SK-N-SH (cell line): ENCODE results near the gene SMCP. TPM values are rescaled to one million over a fixed set of nuclear protein-coding genes. Genes with fewer than 3 reads are reported as not detected.

Experiments
- CTCF ChIA-PET: fragments of 300-600, 350-600 bp; formaldehyde crosslinking; extraction: SDS; loops from one replicate; lab custom pipeline; 2021; lab: Yijun Ruan, JAX
- POLR2A ChIA-PET: fragments of 350-600 bp; sonication (Branson Sonifier 250); formaldehyde crosslinking; extraction: SDS; loops from one replicate; lab custom pipeline; 2020; ENCODE audit warnings: antibody characterized with exemption, inconsistent platforms; lab: Yijun Ruan, JAX
- DNase-seq: peaks from one replicate; pipeline ENCODE4 v3.0.0; 2012
- H2AFZ ChIP-seq: fragments of 200-600 bp; sonication (generic); 2 replicates; pipeline ENCODE4 v1.8.1; 2016; ENCODE audit warnings: antibody characterized with exemption, mild to moderate bottlenecking, low read depth
- H3F3A ChIP-seq: fragments of 200-600 bp; sonication (generic); replicated peaks from 2 replicates; pipeline ENCODE3; 2016; ENCODE audit warnings: antibody characterized with exemption, mild to moderate bottlenecking; ENCODE audit not compliant: insufficient read depth
- H3K27ac ChIP-seq, 2 experiments: fragments of 200-500 bp in 1 of 2; fragments of 200-600 bp in 1 of 2; sonication (Bioruptor generic) in 1 of 2; sonication (generic), shearing (Covaris generic) in 1 of 2; 2 replicates each; pipeline versions ENCODE4 v1.5.1 to v1.6.1; 2014 to 2016; ENCODE audit warnings: low read depth in 2 of 2, inconsistent platforms in 1 of 2, low read length in 1 of 2, mild to moderate bottlenecking in 1 of 2, mixed read lengths in 1 of 2
- H3K27me3 ChIP-seq: fragments of 200-600 bp; sonication (generic), shearing (Covaris generic); 2 replicates; pipeline ENCODE4 v1.6.1; 2016; ENCODE audit warnings: mixed run types; ENCODE audit not compliant: insufficient read depth
- H3K36me3 ChIP-seq, 2 experiments: fragments of 200-500 bp in 1 of 2; fragments of 200-600 bp in 1 of 2; sonication (Bioruptor generic) in 1 of 2; sonication (generic) in 1 of 2; replicated peaks in 1 of 2; 2 replicates each; pipeline versions ENCODE3 to v1.5.1; 2014 to 2016; ENCODE audit warnings: low read length in 1 of 2, mild to moderate bottlenecking in 1 of 2; ENCODE audit not compliant: insufficient read depth in 2 of 2, control insufficient read depth in 1 of 2
- H3K4me1 ChIP-seq, 2 experiments: fragments of 200-500 bp in 1 of 2; fragments of 200-600 bp in 1 of 2; sonication (Bioruptor generic) in 1 of 2; sonication (generic), shearing (Covaris generic) in 1 of 2; 2 replicates each; pipeline versions ENCODE4 v1.5.1 to v1.6.1; 2014 to 2016; ENCODE audit warnings: low read depth in 1 of 2, low read length in 1 of 2, mixed run types in 1 of 2; ENCODE audit not compliant: insufficient read depth in 2 of 2, control insufficient read depth in 1 of 2
- H3K4me2 ChIP-seq: fragments of 200-600 bp; sonication (generic), shearing (Covaris generic); 2 replicates; pipeline ENCODE4 v1.6.1; 2017; ENCODE audit warnings: mixed run types
- H3K4me3 ChIP-seq, 2 experiments: fragments of 200-500 bp in 1 of 2; fragments of 200-600 bp in 1 of 2; sonication (Bioruptor generic) in 1 of 2; sonication (generic), shearing (Covaris generic) in 1 of 2; 2 replicates each; pipeline versions ENCODE4 v1.5.1 to v1.8.1; 2014 to 2016; ENCODE audit warnings: low read depth in 2 of 2, inconsistent platforms in 1 of 2, low read length in 1 of 2, mild to moderate bottlenecking in 1 of 2, mixed read lengths in 1 of 2, moderate library complexity in 1 of 2
- H3K79me2 ChIP-seq: fragments of 200-600 bp; sonication (generic); 2 replicates; pipeline ENCODE4 v1.8.1; 2017; ENCODE audit warnings: mild to moderate bottlenecking; ENCODE audit not compliant: insufficient read depth
- H3K9ac ChIP-seq: fragments of 200-600 bp; sonication (generic); 2 replicates; pipeline ENCODE4 v1.6.1; 2017; ENCODE audit warnings: mixed run types
- H3K9me2 ChIP-seq: fragments of 200-600 bp; sonication (generic); 2 replicates; pipeline ENCODE4 v1.6.1; 2017; ENCODE audit warnings: mixed run types
- H3K9me3 ChIP-seq: fragments of 200-600 bp; sonication (generic); 2 replicates; pipeline ENCODE4 v1.6.1; 2017; ENCODE audit warnings: mixed run types, mild to moderate bottlenecking, moderate library complexity
- H4K20me1 ChIP-seq: fragments of 200-600 bp; sonication (generic); 2 replicates; pipeline ENCODE4 v1.6.1; 2017; ENCODE audit warnings: mild to moderate bottlenecking, mixed run types; ENCODE audit not compliant: insufficient read depth
- ELF1 ChIP-seq: IDR thresholded peaks from 2 replicates; pipeline ENCODE4 v1.4.0; 2012
- FOSL2 ChIP-seq: IDR thresholded peaks from 2 replicates; pipeline ENCODE4 v1.4.0; 2012; ENCODE audit warnings: low read depth, mild to moderate bottlenecking, moderate library complexity, borderline replicate concordance
- GABPA ChIP-seq: IDR thresholded peaks from 2 replicates; pipeline ENCODE4 v1.4.0; 2012; ENCODE audit warnings: low read depth, mild to moderate bottlenecking
- JUND ChIP-seq: IDR thresholded peaks from 2 replicates; pipeline ENCODE4 v1.4.0; 2012
- NRF1 ChIP-seq: IDR thresholded peaks from 2 replicates; pipeline ENCODE4 v1.6.1; 2012; ENCODE audit warnings: low read depth, mild to moderate bottlenecking, low read length
- RFX5 ChIP-seq: IDR thresholded peaks from 2 replicates; pipeline ENCODE4 v1.6.1; 2012; ENCODE audit warnings: mild to moderate bottlenecking, improper control_type of control experiment, low read length
- SIN3A ChIP-seq: IDR thresholded peaks from 2 replicates; pipeline ENCODE4 v1.6.1; 2012; ENCODE audit warnings: low read depth, mild to moderate bottlenecking, low read length, moderate library complexity, borderline replicate concordance
- TAF1 ChIP-seq: IDR thresholded peaks from 2 replicates; pipeline ENCODE4 v1.6.1; 2012; ENCODE audit warnings: low read depth, mild to moderate bottlenecking, low read length, moderate library complexity, borderline replicate concordance
- TEAD4 ChIP-seq: IDR thresholded peaks from 2 replicates; pipeline ENCODE4 v1.4.0; 2012; ENCODE audit warnings: mild to moderate bottlenecking, borderline replicate concordance; ENCODE audit not compliant: insufficient read depth
- WGBS: methylation state at CpG from one replicate; pipeline ENCODE4 v1.1.6; 2017; ENCODE audit warnings: low lambda C conversion rate; 5-methylcytosine and 5-hydroxymethylcytosine counted together
- polyA plus RNA-seq, 3 experiments: library from polyadenylated mRNA; depleted of rRNA; stranded (reverse); fragments of >200 nt; gene quantifications; 2 replicates each; pipeline ENCODE4 v1.2.3, GENCODE V29; 2012
- TF ChIP-seq, protein P1 (sequence below): IDR thresholded peaks from 2 replicates; pipeline ENCODE4; 2012
- TF ChIP-seq, protein P2 (sequence below): IDR thresholded peaks from 2 replicates; pipeline ENCODE4 v1.6.1; 2012; ENCODE audit warnings: mild to moderate bottlenecking, low read depth, low read length, moderate library complexity
- TF ChIP-seq, protein P3 (sequence below): fragments of 150-350 bp; IDR thresholded peaks from 2 replicates; pipeline ENCODE4 v1.6.1; 2016; ENCODE audit warnings: mild to moderate bottlenecking, low read depth, low read length

SMCP gene
- polyA plus RNA-seq, 1 of the 3 experiments (the other 2 are of a cell fraction): not detected

DNA sequence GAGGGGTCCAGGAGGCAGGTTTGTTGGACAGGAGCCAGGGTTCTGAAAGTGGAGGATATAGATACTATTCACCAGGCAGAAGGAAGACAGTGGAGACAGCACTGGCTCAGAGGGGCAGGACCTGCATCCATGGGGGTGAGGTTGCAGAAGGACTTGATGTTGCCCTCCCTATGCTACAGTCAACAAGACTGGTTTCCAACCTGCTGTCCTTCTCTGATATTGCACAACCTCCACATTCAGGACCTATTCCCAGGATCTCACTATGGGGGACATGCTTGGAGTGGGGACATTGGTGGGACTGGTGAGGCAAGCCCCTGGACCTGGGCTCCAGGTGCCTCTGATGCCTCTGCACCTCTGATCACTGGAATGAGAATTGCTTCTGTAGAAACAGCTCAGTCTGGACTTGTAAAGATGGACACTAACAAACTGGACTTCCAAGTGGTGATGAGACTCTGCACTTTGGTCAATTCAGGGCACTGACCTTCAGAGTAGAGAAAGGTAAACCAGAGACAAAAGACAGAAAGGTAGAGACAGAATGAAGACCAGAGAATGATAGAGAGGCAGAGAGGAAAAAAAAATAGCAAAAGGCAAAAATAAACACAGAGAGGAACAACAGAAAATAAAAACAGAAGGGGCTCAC is 1.6 kb downstream of the SMCP start:
- H3K4me3 ChIP-seq: no peak overlapping the region

DNA sequence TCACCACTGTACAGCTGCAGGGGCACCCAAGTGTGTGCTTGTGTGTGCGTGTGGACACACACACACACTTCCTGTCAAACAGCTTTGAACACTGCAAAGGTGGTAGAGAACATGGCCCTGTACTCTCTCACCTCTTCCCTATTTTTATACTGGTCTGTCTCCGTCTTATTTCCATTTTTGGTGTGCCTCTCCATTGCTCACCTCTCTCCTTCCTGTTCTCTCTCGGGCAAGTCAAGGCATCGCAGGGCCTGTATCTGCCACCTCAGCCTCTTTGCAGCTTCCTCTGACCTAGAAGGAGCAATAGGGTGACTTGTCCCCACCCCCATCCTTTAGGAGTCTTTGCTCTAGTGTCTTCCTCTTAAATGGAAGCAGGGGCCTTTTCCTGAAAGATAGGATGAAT is 2.2 kb downstream of the SMCP start:
- 61% methylated on average over 4 of the region's 4 CpGs for WGBS
- CTCF ChIA-PET: no interaction called here

More for the DNA sequence above, 1.6 kb downstream of the SMCP start:
- Histone ChIP-seq H3K9ac (no peak overlapping the region), H3K4me2 (no peak overlapping the region), H3F3A (peaks cover 4% of the 10 kb centered on the region), H4K20me1 (no peaks in the 10 kb centered on the region), H3K27me3 (no peaks in the 10 kb centered on the region), H2AFZ (no peak overlapping the region), H3K9me2 (no peaks in the 10 kb centered on the region), H3K4me1 (peaks cover 0 to 11% of the 10 kb centered on the region in 2 experiments; a peak in 1 of 4 replicates), H3K79me2 (no peaks in the 10 kb centered on the region), H3K36me3 (no peaks in the 10 kb centered on the region), H3K9me3 (no peaks in the 10 kb centered on the region), H3K27ac (no peak overlapping the region)
- TF ChIP-seq TEAD4: no peak
- no peak for TF ChIP-seq FOSL2
- TF ChIP-seq, protein P1, sequence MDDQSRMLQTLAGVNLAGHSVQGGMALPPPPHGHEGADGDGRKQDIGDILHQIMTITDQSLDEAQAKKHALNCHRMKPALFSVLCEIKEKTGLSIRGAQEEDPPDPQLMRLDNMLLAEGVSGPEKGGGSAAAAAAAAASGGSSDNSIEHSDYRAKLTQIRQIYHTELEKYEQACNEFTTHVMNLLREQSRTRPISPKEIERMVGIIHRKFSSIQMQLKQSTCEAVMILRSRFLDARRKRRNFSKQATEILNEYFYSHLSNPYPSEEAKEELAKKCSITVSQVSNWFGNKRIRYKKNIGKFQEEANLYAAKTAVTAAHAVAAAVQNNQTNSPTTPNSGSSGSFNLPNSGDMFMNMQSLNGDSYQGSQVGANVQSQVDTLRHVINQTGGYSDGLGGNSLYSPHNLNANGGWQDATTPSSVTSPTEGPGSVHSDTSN: no peak
- no peak for TF ChIP-seq NRF1
- no peak for TF ChIP-seq SIN3A
- POLR2A ChIA-PET: no interaction called here
- no peak for DNase-seq
- CTCF ChIA-PET: interaction anchor here (1.1 kb wide), 1 partner anchor 32 kb away, joined by 3 read pairs; no protein-coding TSS in a partner anchor

More for the DNA sequence above, 2.2 kb downstream of the SMCP start:
- Histone ChIP-seq H3K4me3 (no peak overlapping the region), H3K4me1 (peaks cover 0 to 14% of the 10 kb centered on the region in 2 experiments; a peak in 2 of 4 replicates), H3F3A (peaks cover 9% of the 10 kb centered on the region), H3K27ac (no peak overlapping the region), H2AFZ (no peak overlapping the region), H3K4me2 (no peak overlapping the region), H3K9me2 (no peaks in the 10 kb centered on the region), H3K79me2 (no peaks in the 10 kb centered on the region), H3K27me3 (no peaks in the 10 kb centered on the region), H3K9ac (no peak overlapping the region), H3K36me3 (no peaks in the 10 kb centered on the region), H4K20me1 (no peaks in the 10 kb centered on the region), H3K9me3 (no peaks in the 10 kb centered on the region)
- no peak for TF ChIP-seq RFX5
- TF ChIP-seq, protein P2, sequence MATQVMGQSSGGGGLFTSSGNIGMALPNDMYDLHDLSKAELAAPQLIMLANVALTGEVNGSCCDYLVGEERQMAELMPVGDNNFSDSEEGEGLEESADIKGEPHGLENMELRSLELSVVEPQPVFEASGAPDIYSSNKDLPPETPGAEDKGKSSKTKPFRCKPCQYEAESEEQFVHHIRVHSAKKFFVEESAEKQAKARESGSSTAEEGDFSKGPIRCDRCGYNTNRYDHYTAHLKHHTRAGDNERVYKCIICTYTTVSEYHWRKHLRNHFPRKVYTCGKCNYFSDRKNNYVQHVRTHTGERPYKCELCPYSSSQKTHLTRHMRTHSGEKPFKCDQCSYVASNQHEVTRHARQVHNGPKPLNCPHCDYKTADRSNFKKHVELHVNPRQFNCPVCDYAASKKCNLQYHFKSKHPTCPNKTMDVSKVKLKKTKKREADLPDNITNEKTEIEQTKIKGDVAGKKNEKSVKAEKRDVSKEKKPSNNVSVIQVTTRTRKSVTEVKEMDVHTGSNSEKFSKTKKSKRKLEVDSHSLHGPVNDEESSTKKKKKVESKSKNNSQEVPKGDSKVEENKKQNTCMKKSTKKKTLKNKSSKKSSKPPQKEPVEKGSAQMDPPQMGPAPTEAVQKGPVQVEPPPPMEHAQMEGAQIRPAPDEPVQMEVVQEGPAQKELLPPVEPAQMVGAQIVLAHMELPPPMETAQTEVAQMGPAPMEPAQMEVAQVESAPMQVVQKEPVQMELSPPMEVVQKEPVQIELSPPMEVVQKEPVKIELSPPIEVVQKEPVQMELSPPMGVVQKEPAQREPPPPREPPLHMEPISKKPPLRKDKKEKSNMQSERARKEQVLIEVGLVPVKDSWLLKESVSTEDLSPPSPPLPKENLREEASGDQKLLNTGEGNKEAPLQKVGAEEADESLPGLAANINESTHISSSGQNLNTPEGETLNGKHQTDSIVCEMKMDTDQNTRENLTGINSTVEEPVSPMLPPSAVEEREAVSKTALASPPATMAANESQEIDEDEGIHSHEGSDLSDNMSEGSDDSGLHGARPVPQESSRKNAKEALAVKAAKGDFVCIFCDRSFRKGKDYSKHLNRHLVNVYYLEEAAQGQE: no peak
- no peak for TF ChIP-seq GABPA
- TF ChIP-seq TAF1: no peak
- TF ChIP-seq ELF1: no peak
- TF ChIP-seq, protein P1: no peak
- TF ChIP-seq, protein P3, sequence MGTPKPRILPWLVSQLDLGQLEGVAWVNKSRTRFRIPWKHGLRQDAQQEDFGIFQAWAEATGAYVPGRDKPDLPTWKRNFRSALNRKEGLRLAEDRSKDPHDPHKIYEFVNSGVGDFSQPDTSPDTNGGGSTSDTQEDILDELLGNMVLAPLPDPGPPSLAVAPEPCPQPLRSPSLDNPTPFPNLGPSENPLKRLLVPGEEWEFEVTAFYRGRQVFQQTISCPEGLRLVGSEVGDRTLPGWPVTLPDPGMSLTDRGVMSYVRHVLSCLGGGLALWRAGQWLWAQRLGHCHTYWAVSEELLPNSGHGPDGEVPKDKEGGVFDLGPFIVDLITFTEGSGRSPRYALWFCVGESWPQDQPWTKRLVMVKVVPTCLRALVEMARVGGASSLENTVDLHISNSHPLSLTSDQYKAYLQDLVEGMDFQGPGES: no peak
- no peak for TF ChIP-seq JUND
- TF ChIP-seq TEAD4: no peak
- POLR2A ChIA-PET: no interaction called here
- DNase-seq: no peak
